NCI-H146 treated with DMSO at 0.1 percent for 48 hours (cell line): Measurements from ENCODE around the gene PYY.
"Not testable (repeated sequence)": the region's sequence is repeated elsewhere in the genome, so short reads cannot be mapped to it uniquely, and the experiment has no call there.

Experiments
- DNase-seq: peaks from one replicate; lab custom pipeline; 2025; ENCODE audit not compliant: unreplicated experiment; lab: John Stamatoyannopoulos, UW

Gene PYY

GRCh38 chr17:43979011-43979410, 25.3 kb upstream of the PYY start:
- no peak for DNase-seq

GRCh38 chr17:43978078-43978477, 24.3 kb upstream of the PYY start:
- DNase-seq, result no peak

- no peak for DNase-seq
Observed at GRCh38 chr17:43976963-43977837, 23.5 kb upstream of the PYY start.

GRCh38 chr17:43975898-43976297, 22.2 kb upstream of the PYY start:
- no peak for DNase-seq

GRCh38 chr17:43974382-43975266, 20.9 kb upstream of the PYY start:
- no peak for DNase-seq

- DNase-seq, result not testable (repeated sequence)
Observed at GRCh38 chr17:43972444-43973212, 18.9 kb upstream of the PYY start.

- not testable (repeated sequence) for DNase-seq
Observed at GRCh38 chr17:43971436-43971835, 17.7 kb upstream of the PYY start.

GRCh38 chr17:43970366-43970765, 16.6 kb upstream of the PYY start:
- no peak for DNase-seq

GRCh38 chr17:43967251-43967875, 13.6 kb upstream of the PYY start:
- no peak for DNase-seq

GRCh38 chr17:43966276-43966675, 12.5 kb upstream of the PYY start:
- DNase-seq, result no peak

GRCh38 chr17:43962479-43962878, 8.7 kb upstream of the PYY start:
- DNase-seq, result no peak

- no peak for DNase-seq
Observed at GRCh38 chr17:43961954-43962353, 8.2 kb upstream of the PYY start.

GRCh38 chr17:43961292-43961691, 7.6 kb upstream of the PYY start:
- DNase-seq, result not testable (repeated sequence)

GRCh38 chr17:43958748-43959352, 5.1 kb upstream of the PYY start:
- DNase-seq, result no peak

- DNase-seq, result no peak
Observed at GRCh38 chr17:43956222-43956621, 2.5 kb upstream of the PYY start.

- DNase-seq, result no peak
Observed at GRCh38 chr17:43952724-43953666, 745 bp downstream of the PYY start.

- DNase-seq, result no peak
Observed at GRCh38 chr17:43952351-43952723, 1.4 kb downstream of the PYY start.

- DNase-seq, result no peak
Observed at GRCh38 chr17:43951750-43952149, 2.0 kb downstream of the PYY start.

GRCh38 chr17:43950554-43950953, 3.2 kb downstream of the PYY start:
- DNase-seq, result no peak
